GM18526 (cell line): Measurements from ENCODE around the gene JOSD2.

Experiments
- POLR2A ChIP-seq: IDR thresholded peaks from 3 replicates; pipeline ENCODE4 v1.6.1; 2011; ENCODE audit not compliant: insufficient read length; ENCODE audit errors: extremely low read depth

The JOSD2 gene

DNA sequence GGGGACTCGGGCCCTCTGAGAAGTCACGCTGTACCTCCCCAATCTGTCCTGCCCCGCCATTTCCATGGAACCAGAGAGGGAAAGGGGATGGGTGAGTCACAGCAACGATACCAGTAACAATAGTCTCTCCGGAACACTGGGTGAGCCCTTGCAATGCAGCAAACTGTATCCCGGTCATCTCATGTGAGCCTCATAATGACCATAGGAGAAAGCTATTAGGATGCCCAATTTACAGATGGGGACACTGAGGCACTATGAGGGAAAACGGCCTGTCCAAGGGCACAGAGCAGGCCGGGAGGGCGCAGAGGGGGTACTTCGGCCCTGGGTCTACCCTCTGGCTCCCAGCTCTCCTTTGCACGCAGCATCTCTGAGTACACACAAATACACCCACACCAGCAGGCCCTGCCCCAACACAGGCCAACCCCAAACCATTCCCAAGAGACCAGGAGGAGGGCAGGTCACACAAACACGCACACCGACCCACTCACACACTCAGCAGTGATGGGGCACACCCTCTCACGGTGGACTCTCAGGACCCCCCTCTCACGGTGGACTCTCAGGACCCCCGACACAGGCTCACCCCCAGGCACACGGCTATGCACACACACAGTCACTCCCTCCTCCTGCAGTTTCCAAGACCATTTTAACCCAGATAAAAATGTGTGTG lies 39.1 kb upstream of the JOSD2 start:
- no peak for TF ChIP-seq POLR2A

DNA sequence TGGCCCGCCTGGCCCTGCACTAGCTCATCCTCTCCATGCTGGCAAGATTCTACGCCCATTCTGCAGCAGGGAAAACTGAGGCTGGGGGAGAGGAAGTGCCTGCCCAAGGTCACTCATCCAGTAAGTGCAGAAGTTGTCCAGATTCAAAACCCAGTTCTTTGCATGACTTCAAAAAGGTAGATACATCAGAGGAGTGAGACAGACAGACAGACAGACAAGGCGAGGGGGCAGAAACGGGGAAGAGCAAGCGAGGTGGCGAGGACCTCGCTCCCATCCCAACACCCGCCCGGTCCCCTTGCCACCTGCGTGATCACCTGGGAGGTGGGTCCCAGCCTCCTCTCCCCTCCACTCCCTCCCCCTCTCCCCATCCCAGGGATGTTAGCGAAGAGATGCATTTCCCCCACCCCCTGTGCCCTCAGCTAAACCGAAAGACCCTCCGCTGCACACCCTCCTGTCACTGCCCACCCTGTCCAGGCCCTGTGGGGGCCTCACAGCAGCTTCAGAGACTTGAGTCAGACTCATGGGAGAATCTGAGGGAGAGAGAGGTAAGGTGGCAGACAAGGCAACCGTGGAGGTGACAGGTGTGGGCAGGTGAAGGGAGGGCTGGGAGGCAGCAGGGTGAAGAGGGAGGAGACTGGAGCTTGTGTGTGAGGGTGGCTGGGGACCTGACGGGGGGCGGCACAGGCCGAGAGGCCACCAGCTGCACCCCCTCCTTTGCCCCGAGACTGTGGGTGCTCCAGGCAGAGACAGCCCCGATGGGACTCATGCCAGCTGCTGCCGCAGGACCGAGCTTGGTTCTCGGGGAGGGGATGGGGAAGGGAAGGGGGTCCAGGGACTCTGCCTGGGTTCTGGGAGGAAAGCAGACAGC lies 38.3 kb upstream of the JOSD2 start:
- no peak for TF ChIP-seq POLR2A

DNA sequence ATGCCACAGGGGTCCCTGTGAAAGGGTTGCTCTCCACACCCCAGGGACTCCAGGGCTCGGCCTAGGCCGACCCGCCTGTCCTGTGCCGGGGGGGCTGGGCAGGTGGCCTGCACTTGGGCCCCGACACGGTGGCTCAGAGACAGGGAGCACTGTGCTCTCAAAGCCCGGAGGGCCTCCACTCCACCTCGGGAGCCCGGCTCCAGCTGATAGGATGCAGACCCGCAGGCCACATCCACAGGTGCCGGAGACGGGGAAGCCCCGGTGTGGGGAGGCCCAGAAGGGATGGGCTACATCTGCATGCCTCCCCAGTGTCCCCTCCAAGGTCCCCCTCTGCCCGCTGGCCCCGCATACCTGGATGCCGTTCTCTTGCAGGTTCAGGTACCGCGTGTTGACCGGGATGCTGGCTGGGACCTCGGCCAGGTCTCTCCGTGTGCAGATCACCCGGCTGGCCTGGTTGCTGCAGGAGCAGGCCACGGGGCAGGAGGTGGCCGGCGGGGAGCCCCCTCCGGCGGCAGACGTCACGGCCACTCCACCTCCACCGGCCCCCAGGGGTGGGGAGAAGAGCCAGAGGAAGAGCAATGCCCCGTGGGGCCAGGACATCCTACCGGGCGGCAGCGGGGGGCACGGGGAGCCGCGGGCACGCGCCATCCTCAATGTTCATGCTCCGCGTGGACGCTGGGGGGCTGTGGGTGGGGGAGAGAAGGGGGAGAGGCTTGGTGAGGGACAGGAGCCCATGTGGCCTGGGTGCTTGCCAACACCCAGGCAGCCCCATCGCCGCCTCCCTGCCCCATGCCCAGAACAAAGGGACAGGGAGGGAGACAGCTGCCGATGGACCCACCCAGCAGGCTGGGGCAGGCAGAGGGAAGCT lies 37.4 kb upstream of the JOSD2 start:
- TF ChIP-seq POLR2A, result no peak

DNA sequence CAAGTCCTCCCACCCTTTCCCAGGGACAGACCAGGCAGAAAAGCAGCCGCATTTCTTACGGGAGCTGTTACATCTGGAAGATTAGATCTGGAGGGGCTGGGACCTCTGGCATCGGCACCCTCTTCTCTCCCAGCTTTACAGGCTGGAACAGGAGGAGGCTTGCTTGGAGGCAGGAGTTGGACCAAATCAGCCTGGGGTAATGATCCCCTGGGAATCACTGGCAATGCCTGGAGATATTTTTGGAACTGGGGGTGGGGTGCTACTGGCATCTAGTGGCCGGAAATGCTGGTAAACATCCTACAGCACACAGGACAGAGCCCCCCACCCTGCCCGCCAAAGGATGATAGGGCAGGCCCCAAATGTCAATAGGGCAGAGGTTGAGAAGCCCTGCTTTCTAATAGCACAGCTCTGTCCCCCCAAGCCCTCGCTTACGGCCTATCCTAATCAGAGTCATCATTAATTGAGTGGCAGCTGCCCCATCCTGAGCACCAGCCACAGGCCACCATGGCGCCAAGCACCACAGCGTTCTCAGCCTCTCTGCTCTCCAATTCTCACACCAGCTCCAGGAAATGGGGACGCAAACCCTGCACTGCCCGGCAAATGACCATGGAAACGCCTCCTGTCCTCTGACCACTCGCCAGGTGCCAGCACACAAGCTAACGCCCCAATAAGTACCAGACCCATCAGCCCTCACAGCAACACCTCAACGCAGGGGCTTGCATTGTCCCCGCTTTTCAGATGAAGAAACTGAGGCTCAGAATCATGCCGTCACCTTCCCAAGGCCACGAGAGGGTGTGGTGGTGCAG lies 36.6 kb upstream of the JOSD2 start:
- TF ChIP-seq POLR2A, result no peak

DNA sequence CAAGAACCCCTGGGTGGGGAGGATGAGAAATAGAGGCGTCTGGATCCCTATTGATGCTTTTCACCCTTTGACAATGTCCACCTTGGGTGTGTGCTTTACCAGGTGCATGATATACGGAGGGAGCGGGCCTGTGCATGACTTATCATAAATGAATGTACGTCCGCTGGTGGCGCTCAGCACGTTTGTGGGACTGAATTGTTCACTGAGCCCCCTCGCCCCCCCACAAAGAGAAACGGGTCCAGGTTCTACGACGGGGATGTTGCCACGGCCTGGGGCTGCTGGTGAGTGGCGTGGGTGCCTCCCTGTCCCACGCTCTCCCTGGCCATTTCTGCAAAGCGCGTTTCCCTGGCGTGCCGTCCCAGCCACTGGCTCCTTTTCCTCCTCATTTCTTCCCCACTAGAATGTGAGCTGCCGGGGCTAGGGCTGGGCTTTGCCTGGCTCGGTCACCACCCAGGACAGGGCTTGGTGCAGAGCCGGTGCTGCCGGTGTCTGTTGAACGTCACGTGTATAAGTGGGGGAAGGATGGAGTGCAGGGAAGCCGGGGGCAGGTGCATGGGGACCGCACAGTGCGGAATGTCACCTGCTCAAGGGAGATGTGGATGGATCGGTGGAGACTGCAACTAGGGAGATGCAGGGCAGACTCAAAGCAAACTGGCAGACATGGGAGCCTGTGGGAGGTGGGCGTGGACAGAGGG lies 35.7 kb upstream of the JOSD2 start:
- TF ChIP-seq POLR2A, result no peak

DNA sequence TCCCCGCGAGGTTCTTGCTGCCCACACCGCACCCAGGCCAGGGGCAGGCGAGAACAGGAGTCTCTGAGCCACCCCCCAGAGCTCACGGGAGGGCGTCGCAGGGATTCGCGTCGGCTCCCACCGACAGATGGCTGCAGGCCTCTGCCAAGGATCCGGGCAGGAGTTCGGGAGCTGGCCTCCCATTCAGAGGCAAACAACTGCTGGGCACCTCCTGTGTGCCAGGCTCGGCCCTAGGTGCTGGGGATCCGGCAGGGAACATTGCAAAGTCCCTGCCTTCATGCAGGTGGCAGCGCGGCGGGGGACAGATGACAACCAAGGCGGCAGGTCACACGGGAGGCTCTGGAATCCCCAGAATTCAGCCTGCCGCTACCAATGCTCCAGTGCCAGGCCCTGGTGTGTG lies 32.0 kb upstream of the JOSD2 start:
- TF ChIP-seq POLR2A, result no peak

DNA sequence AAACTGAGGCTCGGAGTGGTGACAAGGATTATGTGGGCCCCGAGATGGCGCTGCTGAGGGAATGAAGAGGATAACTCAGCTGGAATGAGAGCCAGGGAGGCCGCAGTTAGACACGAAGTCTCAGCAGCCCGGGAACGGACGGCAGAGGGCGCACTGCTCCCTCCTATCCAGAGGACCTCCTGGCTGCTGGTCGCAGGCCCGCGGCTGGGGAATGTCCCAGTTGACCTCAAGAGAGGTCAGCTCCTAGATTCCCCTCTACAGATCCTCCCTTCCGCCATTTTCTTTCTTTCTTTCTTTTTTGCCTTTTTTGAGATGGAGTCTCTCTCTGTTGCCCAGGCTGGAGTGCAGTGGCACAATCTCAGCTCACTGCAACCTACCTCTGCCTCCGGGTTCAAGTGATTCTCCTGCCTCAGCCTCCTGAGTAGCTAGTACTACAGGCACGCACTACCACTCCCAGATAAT lies 26.8 kb upstream of the JOSD2 start:
- TF ChIP-seq POLR2A, result no peak

DNA sequence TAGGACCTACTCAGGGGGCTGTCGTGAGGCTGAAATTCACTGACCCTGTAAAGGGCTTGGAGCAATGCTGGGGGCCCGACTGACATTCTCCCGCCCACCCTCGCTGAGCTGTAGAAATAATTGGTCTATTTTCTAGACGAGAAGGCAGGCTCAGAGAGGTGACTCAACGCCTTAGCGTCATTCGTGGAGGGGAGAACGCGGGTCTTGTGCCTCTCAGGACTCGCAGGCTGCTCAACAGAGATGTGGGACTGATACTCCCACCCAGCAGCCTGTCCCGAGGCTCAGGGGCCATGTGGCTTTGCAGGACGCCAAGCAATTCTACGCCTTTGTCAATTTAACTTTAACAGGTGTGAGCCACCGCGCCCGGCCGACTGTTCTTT lies 26.3 kb upstream of the JOSD2 start:
- TF ChIP-seq POLR2A, result no peak

DNA sequence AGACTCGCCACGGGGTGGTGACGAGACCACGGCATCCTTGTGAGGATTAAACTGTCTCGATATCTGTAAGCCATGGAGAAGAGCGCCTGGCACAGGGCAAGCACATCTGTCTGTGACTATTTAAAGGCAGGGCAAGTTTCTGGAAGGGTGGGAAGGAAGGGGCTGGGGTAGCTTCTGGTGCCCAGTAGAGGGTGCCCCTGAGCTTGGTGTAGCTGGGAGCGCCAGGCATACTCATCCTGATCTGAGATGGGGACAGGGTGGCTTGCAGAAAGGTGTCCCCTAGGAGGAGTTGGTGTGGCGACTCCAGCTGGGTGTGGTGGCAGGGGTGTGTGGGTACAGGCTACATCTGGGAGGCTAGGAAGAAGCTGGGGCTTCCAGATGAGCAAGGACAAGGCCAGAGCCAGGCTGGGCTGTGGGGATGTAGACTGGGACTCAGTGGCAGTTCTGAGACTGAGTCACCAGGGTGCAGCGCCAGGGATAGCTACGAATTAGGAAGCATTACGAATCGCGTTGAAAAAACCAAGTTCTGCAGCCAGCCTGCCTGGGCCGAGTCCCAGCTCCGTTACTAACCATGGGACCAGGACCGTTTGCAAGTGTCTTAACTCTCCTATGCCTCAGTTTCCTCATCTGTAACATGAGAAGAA lies 25.8 kb upstream of the JOSD2 start:
- TF ChIP-seq POLR2A, result no peak

DNA sequence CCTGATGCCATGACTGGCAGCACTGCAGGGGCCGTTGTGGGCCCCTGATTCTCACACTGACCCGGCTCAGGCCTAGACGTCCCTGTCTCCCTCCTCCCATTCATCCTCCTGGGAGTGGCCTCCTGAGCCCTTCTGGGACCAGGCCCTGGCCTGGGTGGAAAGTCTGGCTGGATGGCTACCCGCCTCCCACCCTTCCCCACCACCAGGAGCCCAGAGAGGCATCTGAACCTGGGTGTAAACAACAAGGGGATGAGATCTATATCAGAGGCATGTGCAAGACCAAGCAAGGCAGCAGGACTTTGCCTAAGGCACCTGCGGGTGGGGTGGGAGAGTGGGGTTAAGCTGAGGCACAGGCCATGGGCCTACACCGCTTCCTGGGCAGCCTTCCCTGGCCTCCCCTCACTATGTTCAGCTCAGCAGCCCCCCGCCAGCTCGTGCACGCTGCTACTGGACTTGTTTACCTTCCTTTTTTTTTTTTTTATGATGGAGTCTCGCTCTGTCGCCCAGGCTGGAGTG lies 24.7 kb upstream of the JOSD2 start:
- TF ChIP-seq POLR2A, result no peak

DNA sequence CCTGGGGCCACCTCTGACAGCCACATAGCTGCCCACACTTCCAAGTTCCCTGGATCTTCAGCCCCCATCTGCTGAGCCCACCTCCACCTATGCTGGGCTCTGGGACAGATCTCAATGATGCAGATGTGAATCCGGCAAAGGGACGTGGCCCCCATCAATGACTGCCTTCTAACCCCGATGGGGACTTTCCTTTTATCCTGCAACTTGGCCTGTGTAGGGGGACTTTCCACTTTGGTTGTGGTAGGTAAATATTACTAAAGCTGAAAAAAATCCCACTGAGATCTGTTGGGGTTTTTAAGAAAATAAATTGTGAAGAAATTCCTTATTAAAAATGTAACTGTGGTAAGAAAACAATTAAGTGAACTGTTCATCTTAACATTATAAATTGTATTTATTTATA lies 23.5 kb upstream of the JOSD2 start:
- TF ChIP-seq POLR2A, result no peak

DNA sequence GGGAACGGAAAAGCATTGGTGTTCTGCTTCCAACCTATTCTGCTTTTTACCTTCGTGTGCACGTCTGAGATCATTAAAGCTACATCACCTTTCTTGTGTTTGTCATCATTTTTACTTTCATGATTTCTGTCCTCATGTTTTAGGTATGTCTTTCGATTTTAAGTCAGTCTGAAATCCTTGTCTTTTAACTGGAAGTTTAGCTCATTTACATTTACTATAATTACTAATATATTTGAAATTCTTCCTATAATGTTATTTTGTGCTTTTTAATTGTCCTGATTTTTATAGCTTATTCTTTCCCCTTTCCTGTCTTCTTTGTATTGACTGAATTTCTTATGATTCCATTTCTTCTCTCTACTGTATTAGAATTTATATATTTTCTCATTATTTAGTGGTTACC lies 22.0 kb upstream of the JOSD2 start:
- no peak for TF ChIP-seq POLR2A

DNA sequence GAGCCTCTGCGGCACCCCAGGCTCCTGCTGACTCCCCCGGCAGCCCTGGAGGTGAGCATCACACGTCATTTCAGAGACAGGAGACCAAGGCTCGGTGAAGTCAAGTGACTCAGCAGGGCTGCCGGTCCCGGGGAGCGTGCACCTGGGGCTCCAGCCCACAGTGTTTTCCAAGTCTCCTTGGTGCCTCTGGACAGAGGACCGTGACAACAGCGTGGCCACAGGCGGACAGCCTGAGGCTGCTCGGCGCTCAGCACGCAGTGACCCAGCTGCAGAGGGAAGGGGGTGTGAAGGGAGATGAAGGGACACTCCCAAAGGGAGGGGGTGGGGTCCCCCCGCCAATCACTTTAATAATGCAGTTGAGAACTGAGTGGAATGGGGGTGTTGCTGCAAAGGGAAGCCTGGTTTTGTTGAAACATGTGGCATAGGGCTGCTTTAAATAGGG lies 20.2 kb upstream of the JOSD2 start:
- TF ChIP-seq POLR2A, result no peak
